Neural cell (in vitro differentiated cells): ENCODE data around the gene E2F2. TPM values are rescaled to one million over a fixed set of nuclear protein-coding genes. Genes with fewer than 3 reads are reported as not detected.

Experiments
- H2AFZ ChIP-seq: fragments of 200-600, 300-800 bp; sonication (generic), shearing (Covaris generic); 2 replicates; pipeline ENCODE4 v1.6.0; 2014; ENCODE audit warnings: low read depth, mild to moderate bottlenecking, antibody characterized with exemption, low read length, moderate library complexity
- H3F3A ChIP-seq: fragments of 200-600 bp; shearing (Covaris generic); 2 replicates; pipeline ENCODE4 v1.6.1; 2016; ENCODE audit warnings: mild to moderate bottlenecking, moderate library complexity, mixed read lengths, antibody characterized with exemption, low read length; ENCODE audit not compliant: insufficient read depth, poor library complexity, severe bottlenecking
- H3K27ac ChIP-seq: fragments of 200-600, 300-800 bp; sonication (generic), shearing (Covaris generic); 2 replicates; pipeline ENCODE4 v1.5.1; 2014; ENCODE audit warnings: mild to moderate bottlenecking, low read length, moderate library complexity
- H3K27me3 ChIP-seq: fragments of 300-800, 200-600 bp; sonication (generic), shearing (Covaris generic); 2 replicates; pipeline ENCODE4 v1.6.0; 2014; ENCODE audit warnings: mild to moderate bottlenecking, low read depth, low read length, moderate library complexity; ENCODE audit not compliant: insufficient read depth
- H3K36me3 ChIP-seq: fragments of 300-800, 200-600 bp; sonication (generic), shearing (Covaris generic); 2 replicates; pipeline ENCODE4 v1.5.1; 2014; ENCODE audit warnings: mild to moderate bottlenecking, antibody characterized with exemption, low read length, moderate library complexity; ENCODE audit not compliant: insufficient read depth
- H3K4me2 ChIP-seq: fragments of 300-800, 200-600 bp; sonication (generic), shearing (Covaris generic); 2 replicates; pipeline ENCODE4 v1.6.0; 2014; ENCODE audit warnings: mild to moderate bottlenecking, low read length
- H3K4me3 ChIP-seq: fragments of 300-800, 200-600 bp; sonication (generic), shearing (Covaris generic); 2 replicates; pipeline ENCODE4 v1.5.1; 2014; ENCODE audit warnings: mild to moderate bottlenecking, low read length, moderate library complexity
- H3K79me2 ChIP-seq: fragments of 200-600 bp; shearing (Covaris generic); replicated peaks from 2 replicates; pipeline ENCODE4 v1.6.0; 2014; ENCODE audit warnings: mild to moderate bottlenecking, low read length, moderate library complexity; ENCODE audit not compliant: insufficient read depth
- H3K9ac ChIP-seq: fragments of 300-800, 200-600 bp; sonication (generic), shearing (Covaris generic); 2 replicates; pipeline ENCODE4 v1.6.1; 2016; ENCODE audit warnings: mild to moderate bottlenecking, low read length, mixed read lengths
- H3K9me2 ChIP-seq: fragments of 200-600 bp; shearing (Covaris generic); 2 replicates; pipeline ENCODE4 v1.6.1; 2016; ENCODE audit warnings: mild to moderate bottlenecking, low read length, mixed read lengths; ENCODE audit not compliant: insufficient read depth
- H3K9me3 ChIP-seq: fragments of 200-600, 300-800 bp; sonication (generic), shearing (Covaris generic); 2 replicates; pipeline ENCODE4 v1.6.1; 2016; ENCODE audit warnings: mild to moderate bottlenecking, mixed run types, low read length, moderate library complexity, mixed read lengths
- H4K20me1 ChIP-seq: fragments of 200-600 bp; shearing (Covaris generic); 2 replicates; pipeline ENCODE4 v1.6.1; 2016; ENCODE audit warnings: mild to moderate bottlenecking, mixed run types; ENCODE audit not compliant: insufficient read depth
- CTCF ChIP-seq: fragments of 450-650 bp; IDR thresholded peaks from 2 replicates; pipeline ENCODE4 v1.5.1; 2014; ENCODE audit warnings: antibody characterized with exemption, mild to moderate bottlenecking, moderate library complexity; ENCODE audit not compliant: poor library complexity, severe bottlenecking
- EP300 ChIP-seq: fragments of 450-650 bp; conservative IDR thresholded peaks from 2 replicates; pipeline ENCODE4 v1.6.1; 2014; ENCODE audit warnings: antibody characterized with exemption, mild to moderate bottlenecking, moderate library complexity; ENCODE audit not compliant: poor library complexity, severe bottlenecking
- EZH2 ChIP-seq: fragments of 200-600, 300-800 bp; shearing (Covaris generic), sonication (generic); IDR thresholded peaks from 2 replicates; pipeline ENCODE4 v1.6.1; 2014; ENCODE audit warnings: antibody characterized with exemption, low read length, borderline replicate concordance, mild to moderate bottlenecking; ENCODE audit not compliant: insufficient read depth, poor library complexity, severe bottlenecking
- MXI1 ChIP-seq: fragments of 450-650 bp; conservative IDR thresholded peaks from 2 replicates; pipeline ENCODE4 v1.6.1; 2014; ENCODE audit warnings: antibody characterized with exemption, mild to moderate bottlenecking; ENCODE audit not compliant: poor library complexity, severe bottlenecking
- POLR2AphosphoS5 ChIP-seq: IDR thresholded peaks from 2 replicates; pipeline ENCODE4 v1.6.1; 2012
- RAD21 ChIP-seq: fragments of 450-650 bp; conservative IDR thresholded peaks from 2 replicates; pipeline ENCODE4 v1.6.1; 2014; ENCODE audit warnings: antibody characterized with exemption, mild to moderate bottlenecking, moderate library complexity
- REST ChIP-seq: IDR thresholded peaks from 2 replicates; pipeline ENCODE4 v1.6.1; 2012; ENCODE audit warnings: borderline replicate concordance
- SMC3 ChIP-seq: fragments of 450-650 bp; conservative IDR thresholded peaks from 2 replicates; pipeline ENCODE4 v1.6.1; 2014; ENCODE audit warnings: antibody characterized with exemption, mild to moderate bottlenecking, moderate library complexity; ENCODE audit not compliant: poor library complexity
- TAF1 ChIP-seq: IDR thresholded peaks from 2 replicates; pipeline ENCODE4 v1.6.1; 2012; ENCODE audit warnings: low read depth
- polyA plus RNA-seq: library from polyadenylated mRNA; depleted of rRNA; stranded (reverse); fragments of >200 nt; gene quantifications from 2 replicates; pipeline ENCODE4 v1.2.3, GENCODE V29; 2014

E2F2 gene
- polyA plus RNA-seq, 1 donor from 2014 or later = 0.16 TPM

GRCh38 chr1:23529146-23530086 lies 1.6 kb downstream of the E2F2 start:
- no peak overlapping the region for H3K4me2 ChIP-seq
- no peaks in the 10 kb centered on the region for H4K20me1 ChIP-seq

More at GRCh38 chr1:23529146-23530086, 1.6 kb downstream of the E2F2 start:
- no peak overlapping the region for H2AFZ ChIP-seq
- H3K9me2 ChIP-seq = no peaks in the 10 kb centered on the region
- no peaks in the 10 kb centered on the region for H3K27me3 ChIP-seq
- H3K27ac ChIP-seq = no peak overlapping the region
- no peaks in the 10 kb centered on the region for H3K9me3 ChIP-seq
- TF ChIP-seq EZH2 = no peak
- no peak for TF ChIP-seq SMC3
- TF ChIP-seq POLR2AphosphoS5 = no peak
- TF ChIP-seq RAD21 = no peak
- TF ChIP-seq EP300 = no peak
- TF ChIP-seq CTCF = no peak
- TF ChIP-seq REST = no peak
- TF ChIP-seq TAF1 = no peak
- no peak for TF ChIP-seq MXI1
- H3K36me3 ChIP-seq = no peaks in the 10 kb centered on the region
- H3K79me2 ChIP-seq = no peaks in the 10 kb centered on the region
- H3K4me3 ChIP-seq = no peak overlapping the region
- H3K9ac ChIP-seq = no peak overlapping the region
- no peaks in the 10 kb centered on the region for H3F3A ChIP-seq
